ENCODE measurements around the gene KRT86. TPM values are rescaled to one million over a fixed set of nuclear protein-coding genes. Genes with fewer than 3 reads are reported as not detected.
A peak's percentile ranks its signal among the peaks of the same experiment; 100 is the strongest.
"Not testable (repeated sequence)": the region's sequence is repeated elsewhere in the genome, so short reads cannot be mapped to it uniquely, and the experiment has no call there.

Gene KRT86
- total RNA-seq, 1 donor from 2014 or later: 0.45 TPM

- DNase-seq (ENCODE audit: low spot score) (no peak), ATAC-seq (no peak)
- intact Hi-C loops (cut with DNase I): no loop called here
Measured at GRCh38 chr12:52236386-52237050, 37.9 kb upstream of the KRT86 start.

- DNase-seq (ENCODE audit: low spot score): no peak
- intact Hi-C loops (cut with DNase I): no loop called here
- ATAC-seq: peak; percentile 67
Measured at GRCh38 chr12:52238207-52238840, 36.1 kb upstream of the KRT86 start.

GRCh38 chr12:52238916-52239646 lies 35.4 kb upstream of the KRT86 start:
- ATAC-seq (no peak), DNase-seq (ENCODE audit: low spot score) (no peak)
- intact Hi-C loops (cut with DNase I): no loop called here

DNA sequence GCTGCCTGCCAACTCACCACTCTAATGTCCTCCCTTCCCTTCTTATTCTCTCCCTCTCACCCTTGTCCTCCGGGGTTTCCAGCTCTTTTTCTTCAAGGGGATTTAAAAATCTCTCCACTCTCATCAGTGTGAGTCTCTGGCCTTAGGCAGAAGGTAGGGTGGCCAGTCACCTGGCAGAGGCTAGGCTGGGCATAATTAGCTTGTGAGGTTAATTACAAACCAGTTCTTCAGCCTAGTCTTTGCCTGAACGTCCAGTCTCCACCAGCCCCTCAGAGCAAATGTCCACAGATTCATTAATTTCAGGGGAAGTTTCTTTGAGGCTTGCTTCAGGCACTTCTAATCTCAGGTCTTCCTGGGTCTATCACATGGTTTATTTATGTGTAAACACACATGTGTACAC lies 34.7 kb upstream of the KRT86 start:
- DNase-seq (ENCODE audit: low spot score) (no peak), ATAC-seq (no peak)
- intact Hi-C loops (cut with DNase I): no loop called here

DNA sequence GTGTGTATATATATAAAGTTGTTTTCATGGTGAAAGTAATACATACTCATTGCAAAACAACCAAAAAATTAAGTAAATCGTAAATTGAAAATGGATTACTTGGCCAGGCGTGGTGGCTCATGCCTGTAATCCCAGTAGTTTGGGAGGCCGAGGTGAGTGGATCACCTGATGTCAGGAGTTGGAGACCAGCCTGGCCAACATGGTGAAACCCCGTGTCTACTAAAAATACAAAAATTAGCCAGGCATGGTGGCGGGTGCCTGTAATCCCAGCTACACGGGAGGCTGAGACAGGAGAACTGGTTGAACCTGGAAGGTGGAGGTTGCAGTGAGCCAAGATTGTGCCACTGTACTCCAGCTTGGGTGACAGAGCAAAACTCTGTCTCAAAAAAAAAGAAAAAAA lies 34.2 kb upstream of the KRT86 start:
- DNase-seq (ENCODE audit: low spot score); intact Hi-C loops (cut with DNase I); ATAC-seq: not testable (repeated sequence)

- ATAC-seq: no peak
- intact Hi-C loops (cut with DNase I): no loop called here
- DNase-seq (ENCODE audit: low spot score): no peak
Measured at GRCh38 chr12:52241205-52241842, 33.1 kb upstream of the KRT86 start.

GRCh38 chr12:52242442-52243258 lies 31.8 kb upstream of the KRT86 start:
- DNase-seq (ENCODE audit: low spot score) (no peak), ATAC-seq (no peak)
- intact Hi-C loops (cut with DNase I): no loop called here

GRCh38 chr12:52243259-52243855 lies 31.1 kb upstream of the KRT86 start:
- intact Hi-C loops (cut with DNase I): no loop called here
- ATAC-seq (peak; percentile 16), DNase-seq (ENCODE audit: low spot score) (no peak)

- ATAC-seq (peak; percentile 81), DNase-seq (ENCODE audit: low spot score) (peak; percentile 81)
- intact Hi-C loops (cut with DNase I): no loop called here
Measured at GRCh38 chr12:52243856-52244614, 30.4 kb upstream of the KRT86 start.

DNA sequence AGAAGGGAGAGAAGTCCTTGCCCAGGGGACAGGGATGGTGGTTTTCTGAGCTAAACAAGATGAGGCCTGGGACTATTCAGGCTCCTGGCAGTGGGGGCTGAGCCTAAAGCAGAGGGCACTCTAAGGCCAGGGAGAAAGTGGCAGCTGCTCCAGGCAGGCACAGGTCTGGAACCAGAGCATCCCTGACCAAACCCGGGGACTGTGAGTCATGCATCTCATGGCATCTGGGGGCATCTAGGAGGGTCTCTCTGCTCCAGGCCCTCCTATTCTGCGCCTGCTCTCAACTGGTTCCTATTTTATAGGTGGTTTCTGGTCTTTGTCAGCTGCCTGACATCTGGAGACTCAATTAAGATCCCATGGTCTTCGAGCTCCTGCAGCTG lies 29.8 kb upstream of the KRT86 start:
- DNase-seq (ENCODE audit: low spot score) (no peak), ATAC-seq (no peak)
- intact Hi-C loops (cut with DNase I): no loop called here

GRCh38 chr12:52245259-52245961 lies 29.0 kb upstream of the KRT86 start:
- DNase-seq (ENCODE audit: low spot score) (no peak), ATAC-seq (no peak)
- intact Hi-C loops (cut with DNase I): no loop called here

DNA sequence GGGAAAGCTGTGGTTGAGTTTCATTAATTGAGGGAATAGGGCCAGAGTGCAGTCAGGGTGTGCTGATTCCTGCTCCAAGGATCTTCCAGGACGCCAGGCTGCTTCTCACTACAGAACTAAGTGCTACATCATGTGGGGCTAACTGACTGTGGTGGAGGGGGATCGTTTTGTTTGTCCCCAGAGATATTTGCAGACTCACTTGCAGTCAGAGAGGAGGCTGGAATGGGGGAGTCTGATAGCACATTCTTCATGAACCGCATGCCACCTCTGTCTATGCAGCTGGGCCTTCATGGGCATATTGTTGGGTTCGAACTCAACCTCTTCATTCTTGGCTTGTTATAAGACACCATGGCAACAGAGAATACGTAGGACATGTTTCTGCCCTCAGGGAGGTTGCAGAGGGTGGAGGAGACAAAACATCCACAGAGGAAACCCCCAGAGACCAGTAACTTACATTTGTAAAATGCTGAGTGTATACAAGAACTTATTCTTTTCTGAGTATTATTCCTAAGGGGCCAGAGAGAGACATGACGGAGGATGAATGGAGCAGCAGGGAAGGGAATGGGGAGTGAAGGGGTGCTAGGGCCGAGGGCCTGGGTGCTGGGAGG lies 28.4 kb upstream of the KRT86 start:
- ATAC-seq: no peak
- intact Hi-C loops (cut with DNase I): no loop called here

DNA sequence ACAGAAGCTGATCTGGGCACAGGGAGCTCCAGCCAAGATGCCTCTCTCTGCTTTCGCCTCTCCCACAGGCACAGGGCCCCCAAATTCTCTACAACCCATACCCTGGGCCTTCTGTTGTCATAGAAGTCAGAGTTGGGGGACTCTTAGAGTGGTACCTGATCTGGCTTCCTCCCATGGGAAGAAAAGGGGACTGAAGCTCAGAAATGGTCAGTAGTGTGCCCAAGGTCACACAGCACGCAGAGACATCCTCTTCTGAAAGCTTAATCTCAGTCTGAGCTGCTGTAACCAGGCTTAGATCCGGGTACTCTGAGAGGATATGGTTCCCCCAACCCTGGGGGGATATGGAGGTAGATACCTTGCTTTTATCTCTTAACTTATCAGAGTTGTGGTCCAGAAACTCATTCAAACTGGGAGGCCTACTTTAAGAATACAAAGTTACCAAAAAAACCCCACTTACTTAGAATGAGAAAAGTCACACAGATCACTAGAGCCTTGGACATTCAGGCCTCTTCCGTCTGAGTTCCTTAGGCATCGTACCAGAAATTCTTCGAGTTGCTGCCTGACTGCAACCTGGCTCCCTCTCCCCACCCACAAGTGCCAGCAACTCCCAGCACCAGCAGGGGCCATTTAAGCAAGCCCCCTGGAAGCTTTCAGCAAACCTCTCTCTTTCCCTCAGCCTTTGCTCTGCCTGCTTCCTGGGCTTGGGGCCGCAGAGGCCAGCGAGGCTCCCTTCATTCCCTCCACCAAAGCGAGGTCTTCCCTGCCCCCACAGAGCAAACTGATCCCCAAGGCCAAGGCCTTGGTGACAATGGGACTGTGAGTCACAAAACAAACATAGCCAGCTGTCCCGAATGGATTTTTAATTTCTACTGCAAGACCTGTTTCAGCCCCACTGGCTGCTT lies 27.5 kb upstream of the KRT86 start:
- no peak for ATAC-seq
- intact Hi-C loops (cut with DNase I): no loop called here

More for the DNA sequence above, 28.4 kb upstream of the KRT86 start:
- no peak for DNase-seq (ENCODE audit: low spot score)

DNA sequence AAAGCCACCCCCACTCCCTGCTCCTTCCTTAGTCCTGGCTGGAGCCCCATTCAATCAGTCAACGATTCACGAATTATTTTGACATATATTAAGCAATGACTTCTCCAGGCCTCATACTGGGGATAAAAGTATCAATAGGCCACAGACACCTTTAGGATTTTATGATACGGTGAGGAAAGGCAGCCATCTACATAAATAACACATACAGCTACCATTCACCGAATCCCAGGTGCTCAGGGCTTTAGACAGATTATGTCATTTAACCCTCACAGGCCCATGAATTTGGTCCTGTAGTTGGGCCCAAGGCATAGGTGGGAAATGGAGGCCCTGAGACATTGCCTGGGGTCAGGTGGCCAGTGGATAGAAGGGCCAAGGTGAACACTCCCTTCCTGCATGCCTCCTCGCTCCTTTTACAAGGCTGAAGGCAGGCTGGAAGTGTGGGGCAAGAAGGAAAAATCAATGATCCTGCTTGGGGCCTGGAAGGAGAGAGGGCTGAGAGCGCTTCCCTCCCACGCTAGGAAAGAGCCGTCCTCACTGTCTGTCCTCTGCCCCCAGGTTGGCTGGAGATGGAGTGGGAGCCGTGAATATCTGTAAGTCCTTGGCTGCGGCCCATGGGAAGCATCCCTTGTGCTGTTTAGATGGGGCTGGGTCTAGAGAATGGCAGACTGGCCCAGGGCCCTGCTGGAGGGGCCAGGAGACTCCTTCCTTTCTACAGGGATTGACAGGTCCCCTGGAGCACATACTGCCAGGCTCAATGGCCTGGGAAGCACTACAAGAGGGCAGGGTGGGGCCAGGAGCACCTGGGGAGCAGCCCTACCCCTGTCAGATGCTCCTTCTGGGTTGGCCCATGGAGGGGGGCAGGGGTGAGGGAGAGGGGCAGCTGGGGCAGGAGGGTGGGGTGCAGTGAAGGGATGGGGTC lies 26.6 kb upstream of the KRT86 start:
- no peak for ATAC-seq
- intact Hi-C loops (cut with DNase I): no loop called here
- no peak for DNase-seq (ENCODE audit: low spot score)

More for the DNA sequence above, 27.5 kb upstream of the KRT86 start:
- DNase-seq (ENCODE audit: low spot score): no peak

Measured in sciatic nerve (tissue), 2 donors.